SH-SY5Y (cell line): ENCODE measurements around the gene TIMM50.

Experiments
- GATA2 ChIP-seq: IDR thresholded peaks from 2 replicates; pipeline ENCODE4 v1.6.1; 2011; ENCODE audit warnings: mild to moderate bottlenecking, low read depth, low read length
- GATA3 ChIP-seq: IDR thresholded peaks from 2 replicates; pipeline ENCODE4 v1.6.1; 2011; ENCODE audit warnings: low read depth, mild to moderate bottlenecking, low read length, moderate library complexity

DNA sequence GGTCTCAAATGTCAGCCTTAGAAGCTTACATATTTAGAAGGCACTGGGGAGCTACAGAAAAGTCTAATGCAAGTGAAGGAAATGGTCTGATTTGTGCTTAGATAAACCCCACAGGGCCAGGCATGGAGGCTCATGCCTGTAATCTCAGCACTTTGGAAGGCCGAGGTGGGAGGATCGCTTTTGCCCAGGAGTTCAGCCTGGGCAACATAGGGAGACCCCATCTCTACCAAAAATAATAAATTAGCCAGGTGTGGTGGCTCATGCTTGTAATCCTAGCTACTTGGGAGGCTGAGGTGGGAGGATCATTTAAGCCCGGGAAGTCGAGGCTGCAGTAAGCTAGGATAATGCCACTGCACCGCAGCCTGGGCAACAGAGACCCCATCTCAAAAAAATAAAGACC, 15.4 kb downstream of the TIMM50 start:
- TF ChIP-seq GATA2 (no peak), GATA3 (no peak)
